Ecto neural progenitor cell (in vitro differentiated cells): ENCODE measurements around the gene RBP2.
"Not testable (repeated sequence)": the region's sequence is repeated elsewhere in the genome, so short reads cannot be mapped to it uniquely, and the experiment has no call there.

Experiments
- DNase-seq: peaks from one replicate; pipeline ENCODE4 v3.0.0-alpha.2; 2018; ENCODE audit warnings: low spot score

Gene RBP2

GRCh38 chr3:139441656-139442055, 34.7 kb downstream of the RBP2 start:
- DNase-seq, result no peak

- DNase-seq, result no peak
Measured at GRCh38 chr3:139440639-139441556, 35.4 kb downstream of the RBP2 start.

GRCh38 chr3:139439278-139439677, 37.0 kb downstream of the RBP2 start:
- no peak for DNase-seq

- DNase-seq, result no peak
Measured at GRCh38 chr3:139434764-139435307, 41.5 kb downstream of the RBP2 start.

GRCh38 chr3:139434228-139434627, 42.1 kb downstream of the RBP2 start:
- no peak for DNase-seq

- DNase-seq, result no peak
Measured at GRCh38 chr3:139433089-139433488, 43.2 kb downstream of the RBP2 start.

- DNase-seq, result no peak
Measured at GRCh38 chr3:139430493-139430892, 45.8 kb downstream of the RBP2 start.

GRCh38 chr3:139427283-139428060, 48.8 kb downstream of the RBP2 start:
- DNase-seq, result no peak

GRCh38 chr3:139425745-139426400, 50.4 kb downstream of the RBP2 start:
- DNase-seq, result no peak

GRCh38 chr3:139423232-139423631, 53.1 kb downstream of the RBP2 start:
- DNase-seq, result no peak

GRCh38 chr3:139421460-139421859, 54.9 kb downstream of the RBP2 start:
- no peak for DNase-seq

GRCh38 chr3:139421040-139421439, 55.3 kb downstream of the RBP2 start:
- DNase-seq, result no peak

- DNase-seq, result no peak
Measured at GRCh38 chr3:139418144-139418543, 58.2 kb downstream of the RBP2 start.

GRCh38 chr3:139416275-139416674, 60.0 kb downstream of the RBP2 start:
- no peak for DNase-seq

- DNase-seq, result no peak
Measured at GRCh38 chr3:139414608-139415224, 61.6 kb downstream of the RBP2 start.

- not testable (repeated sequence) for DNase-seq
Measured at GRCh38 chr3:139412891-139413290, 63.4 kb downstream of the RBP2 start.
